ENCODE data around the gene EIF4EBP2.

EIF4EBP2 gene

GRCh38 chr10:70433581-70434280 is 29.8 kb downstream of the EIF4EBP2 start:
- Mint-ChIP-seq H3K9me3 (ENCODE audit: low read depth) (no peaks in the 10 kb centered on the region), H3K4me1 (ENCODE audit: low read depth) (peaks cover 22% of the 10 kb centered on the region), H3K27ac (no peak overlapping the region), H3K4me3 (no peak overlapping the region), H3K36me3 (no peaks in the 10 kb centered on the region), H3K27me3 (peaks cover 2% of the 10 kb centered on the region)

- H3K36me3 Mint-ChIP-seq = no peaks in the 10 kb centered on the region
- H3K27me3 Mint-ChIP-seq = peaks cover 7% of the 10 kb centered on the region
- H3K27ac Mint-ChIP-seq = no peak overlapping the region
- no peak overlapping the region for H3K4me3 Mint-ChIP-seq
- no peaks in the 10 kb centered on the region for H3K9me3 Mint-ChIP-seq (ENCODE audit: low read depth)
- peaks cover 24% of the 10 kb centered on the region for H3K4me1 Mint-ChIP-seq (ENCODE audit: low read depth)
Measured at GRCh38 chr10:70435241-70436085, 31.5 kb downstream of the EIF4EBP2 start.

- Mint-ChIP-seq H3K27me3 (peaks cover 18% of the 10 kb centered on the region), H3K4me1 (ENCODE audit: low read depth) (peaks cover 22% of the 10 kb centered on the region), H3K36me3 (peaks cover 2% of the 10 kb centered on the region), H3K4me3 (no peak overlapping the region), H3K27ac (no peak overlapping the region), H3K9me3 (ENCODE audit: low read depth) (no peaks in the 10 kb centered on the region)
Measured at GRCh38 chr10:70437721-70438120, 33.8 kb downstream of the EIF4EBP2 start.

GRCh38 chr10:70440296-70441160 is 36.6 kb downstream of the EIF4EBP2 start:
- H3K9me3 Mint-ChIP-seq (ENCODE audit: low read depth) = no peaks in the 10 kb centered on the region
- peaks cover 2% of the 10 kb centered on the region for H3K36me3 Mint-ChIP-seq
- H3K4me3 Mint-ChIP-seq = peak overlapping the region; percentile 84
- peaks cover 12% of the 10 kb centered on the region for H3K4me1 Mint-ChIP-seq (ENCODE audit: low read depth)
- H3K27me3 Mint-ChIP-seq = peaks cover 18% of the 10 kb centered on the region
- peak overlapping the region; percentile 46 for H3K27ac Mint-ChIP-seq

GRCh38 chr10:70441161-70441894 is 37.4 kb downstream of the EIF4EBP2 start, which contains the start of gene NODAL:
NODAL (minus strand) TSS chr10:70441681; CDS start chr10:70441667, 14 bp downstream.
- H3K27ac Mint-ChIP-seq = peak within 1 kb of the TSS; percentile 46
- H3K4me1 Mint-ChIP-seq (ENCODE audit: low read depth) = peaks cover 12% of the 10 kb centered on the region
- peak within 1 kb of the TSS; percentile 84 for H3K4me3 Mint-ChIP-seq
- peaks cover 18% of the 10 kb centered on the region for H3K27me3 Mint-ChIP-seq
- H3K36me3 Mint-ChIP-seq = peaks cover 2% of the 10 kb centered on the region
- no peaks in the 10 kb centered on the region for H3K9me3 Mint-ChIP-seq (ENCODE audit: low read depth)

GRCh38 chr10:70441895-70442309 is 38.0 kb downstream of the EIF4EBP2 start:
- no peak overlapping the region for H3K27ac Mint-ChIP-seq
- peaks cover 2% of the 10 kb centered on the region for H3K36me3 Mint-ChIP-seq
- peaks cover 18% of the 10 kb centered on the region for H3K27me3 Mint-ChIP-seq
- no peaks in the 10 kb centered on the region for H3K9me3 Mint-ChIP-seq (ENCODE audit: low read depth)
- peak overlapping the region; percentile 49 for H3K4me3 Mint-ChIP-seq
- peaks cover 12% of the 10 kb centered on the region for H3K4me1 Mint-ChIP-seq (ENCODE audit: low read depth)

GRCh38 chr10:70442332-70442988 is 38.5 kb downstream of the EIF4EBP2 start:
- Mint-ChIP-seq H3K9me3 (ENCODE audit: low read depth) (no peaks in the 10 kb centered on the region), H3K27me3 (peaks cover 18% of the 10 kb centered on the region), H3K4me3 (peak overlapping the region; percentile 40), H3K27ac (no peak overlapping the region), H3K4me1 (ENCODE audit: low read depth) (peaks cover 12% of the 10 kb centered on the region), H3K36me3 (peaks cover 2% of the 10 kb centered on the region)

- Mint-ChIP-seq H3K4me1 (ENCODE audit: low read depth) (peaks cover 12% of the 10 kb centered on the region), H3K27me3 (peaks cover 14% of the 10 kb centered on the region), H3K9me3 (ENCODE audit: low read depth) (no peaks in the 10 kb centered on the region), H3K36me3 (peaks cover 2% of the 10 kb centered on the region), H3K27ac (no peak overlapping the region), H3K4me3 (no peak overlapping the region)
Measured at GRCh38 chr10:70444744-70445143, 40.8 kb downstream of the EIF4EBP2 start.

GRCh38 chr10:70445718-70446657 is 42.0 kb downstream of the EIF4EBP2 start:
- Mint-ChIP-seq H3K9me3 (ENCODE audit: low read depth) (no peaks in the 10 kb centered on the region), H3K27me3 (peaks cover 10% of the 10 kb centered on the region), H3K4me3 (no peak overlapping the region), H3K27ac (no peak overlapping the region), H3K36me3 (no peaks in the 10 kb centered on the region), H3K4me1 (ENCODE audit: low read depth) (peaks cover 5% of the 10 kb centered on the region)

- Mint-ChIP-seq H3K9me3 (ENCODE audit: low read depth) (no peaks in the 10 kb centered on the region), H3K4me1 (ENCODE audit: low read depth) (no peaks in the 10 kb centered on the region), H3K4me3 (no peak overlapping the region), H3K27me3 (peaks cover 3% of the 10 kb centered on the region), H3K27ac (no peak overlapping the region), H3K36me3 (no peaks in the 10 kb centered on the region)
Measured at GRCh38 chr10:70448236-70448635, 44.3 kb downstream of the EIF4EBP2 start.

- Mint-ChIP-seq H3K27me3 (peaks cover 11% of the 10 kb centered on the region), H3K27ac (no peak overlapping the region), H3K9me3 (ENCODE audit: low read depth) (no peaks in the 10 kb centered on the region), H3K36me3 (no peaks in the 10 kb centered on the region), H3K4me1 (ENCODE audit: low read depth) (peaks cover 9% of the 10 kb centered on the region), H3K4me3 (no peak overlapping the region)
Measured at GRCh38 chr10:70455213-70455630, 51.3 kb downstream of the EIF4EBP2 start.

- peaks cover 16% of the 10 kb centered on the region for H3K27me3 Mint-ChIP-seq
- no peaks in the 10 kb centered on the region for H3K9me3 Mint-ChIP-seq (ENCODE audit: low read depth)
- no peak overlapping the region for H3K4me3 Mint-ChIP-seq
- no peak overlapping the region for H3K27ac Mint-ChIP-seq
- H3K4me1 Mint-ChIP-seq (ENCODE audit: low read depth) = peaks cover 9% of the 10 kb centered on the region
- H3K36me3 Mint-ChIP-seq = no peaks in the 10 kb centered on the region
Measured at GRCh38 chr10:70456164-70456563, 52.2 kb downstream of the EIF4EBP2 start.

- Mint-ChIP-seq H3K4me1 (ENCODE audit: low read depth) (peaks cover 9% of the 10 kb centered on the region), H3K9me3 (ENCODE audit: low read depth) (no peaks in the 10 kb centered on the region), H3K36me3 (no peaks in the 10 kb centered on the region), H3K27me3 (peaks cover 18% of the 10 kb centered on the region), H3K27ac (no peak overlapping the region), H3K4me3 (no peak overlapping the region)
Measured at GRCh38 chr10:70457759-70458305, 53.9 kb downstream of the EIF4EBP2 start.

Data from activated naive CD8-positive, alpha-beta T cell (primary cell).